SH-SY5Y (cell line): ENCODE measurements around the gene TBC1D10A.

Source experiments
- GATA2 ChIP-seq: IDR thresholded peaks from 2 replicates; pipeline ENCODE4 v1.6.1; 2011; ENCODE audit warnings: mild to moderate bottlenecking, low read depth, low read length
- GATA3 ChIP-seq: IDR thresholded peaks from 2 replicates; pipeline ENCODE4 v1.6.1; 2011; ENCODE audit warnings: low read depth, mild to moderate bottlenecking, low read length, moderate library complexity

TBC1D10A gene

DNA sequence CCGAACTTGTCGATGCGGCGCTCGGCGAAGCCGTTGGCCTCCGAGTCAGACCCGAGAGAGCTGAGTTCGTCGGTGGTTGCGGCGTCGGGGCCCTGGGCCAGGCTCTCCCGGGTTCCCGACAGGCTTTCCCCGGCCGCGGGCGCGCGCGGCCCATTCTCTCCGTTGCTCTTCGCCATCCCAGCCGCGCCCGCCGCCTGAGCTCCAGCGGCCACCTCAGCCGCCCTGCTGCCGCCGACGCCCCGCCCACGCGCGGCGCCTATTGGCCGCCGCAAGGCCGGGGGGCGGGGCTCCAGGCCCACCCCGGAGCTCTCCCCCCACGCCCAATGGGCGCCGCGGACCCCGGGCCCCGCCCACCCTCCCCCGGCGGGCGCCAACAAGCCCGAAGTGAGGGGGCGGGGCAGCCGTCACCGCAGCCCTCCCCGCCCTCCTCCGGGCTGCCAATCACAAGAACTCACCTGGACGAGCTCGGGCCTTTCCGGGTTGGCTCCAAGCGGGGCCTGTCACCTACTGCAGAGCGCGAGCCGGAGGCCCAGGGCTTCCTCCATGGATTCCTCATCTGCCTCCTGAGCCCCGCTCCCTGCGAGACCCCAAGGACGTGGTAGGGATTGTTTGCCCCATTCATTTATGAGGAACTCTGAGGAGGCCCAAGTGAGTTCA lies at the start of gene TBC1D10A:
TSS of gene TBC1D10A (minus strand) at position 236 of the 657 bp plus-strand sequence. CDS start at position 176, 60 bp downstream.
- TF ChIP-seq GATA3 (no peak), GATA2 (no peak)

DNA sequence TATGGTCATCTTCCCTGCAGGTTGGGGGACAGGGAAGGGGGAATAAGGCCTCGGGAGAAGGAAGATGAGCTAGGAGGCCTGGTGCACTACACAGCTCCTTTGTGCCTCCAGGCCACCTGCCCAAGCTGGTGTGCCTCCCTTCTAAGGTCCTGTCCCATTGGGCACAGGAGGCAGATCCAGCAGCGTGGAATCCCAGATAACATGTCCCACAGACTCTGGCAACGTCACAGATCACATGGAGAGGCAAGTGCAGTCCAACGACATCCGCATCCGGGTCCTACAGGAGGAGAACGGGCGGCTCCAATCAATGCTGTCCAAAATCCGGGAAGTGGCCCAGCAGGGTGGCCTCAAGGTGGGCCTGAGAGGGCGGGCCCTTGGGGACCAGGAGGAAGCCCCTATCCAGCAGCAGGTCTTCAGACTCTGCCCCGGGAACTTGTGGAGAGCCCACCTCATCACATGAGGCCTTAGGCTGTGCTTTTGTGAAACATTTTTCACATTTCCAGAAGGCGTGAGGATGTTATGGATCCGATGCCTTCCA lies 48.6 kb upstream of the TBC1D10A start:
- TF ChIP-seq GATA3 (no peak), GATA2 (no peak)

GRCh38 chr22:30373331-30374325 lies 46.9 kb upstream of the TBC1D10A start:
- TF ChIP-seq GATA3 (no peak), GATA2 (no peak)

GRCh38 chr22:30372915-30373314 lies 46.2 kb upstream of the TBC1D10A start:
- TF ChIP-seq GATA2, result no peak
- TF ChIP-seq GATA3, result no peak

DNA sequence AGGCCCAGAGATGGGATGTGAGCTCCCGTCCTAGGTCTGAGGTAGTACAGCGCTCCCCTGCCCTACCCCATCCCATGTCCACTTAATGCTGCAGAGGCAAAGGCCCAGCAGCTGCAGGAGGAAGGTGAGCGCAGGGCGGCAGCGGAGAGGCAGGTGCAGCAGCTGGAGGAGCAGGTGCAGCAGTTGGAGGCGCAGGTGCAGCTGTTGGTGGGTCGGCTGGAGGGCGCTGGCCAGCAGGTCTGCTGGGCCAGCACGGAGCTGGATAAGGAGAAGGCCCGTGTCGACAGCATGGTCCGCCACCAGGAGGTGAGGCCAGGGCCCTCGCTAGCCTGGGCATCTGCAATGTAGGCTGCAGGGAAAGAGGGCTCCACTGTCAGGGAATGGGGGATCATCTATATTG lies 45.2 kb upstream of the TBC1D10A start:
- no peak for TF ChIP-seq GATA2
- TF ChIP-seq GATA3, result no peak

DNA sequence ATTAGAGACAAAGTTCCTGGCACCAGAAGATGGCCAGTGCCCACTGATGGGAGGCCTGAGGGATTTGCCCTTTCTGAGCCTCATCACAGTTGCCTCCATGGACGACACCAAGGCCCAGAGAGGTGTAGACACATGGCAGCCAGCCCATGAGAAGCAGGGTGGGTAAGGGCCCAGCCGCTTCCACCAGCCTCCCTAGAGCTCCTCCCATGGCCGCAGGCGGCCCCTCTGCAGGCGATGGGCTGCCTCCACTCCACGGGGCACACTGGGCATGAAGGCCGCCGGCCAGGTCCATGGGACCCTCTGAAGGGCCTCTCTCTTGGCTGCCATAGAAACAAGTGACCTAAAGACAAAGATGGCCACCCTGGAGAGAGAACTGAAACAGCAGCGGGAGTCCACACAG lies 44.6 kb upstream of the TBC1D10A start:
- no peak for TF ChIP-seq GATA2
- no peak for TF ChIP-seq GATA3

DNA sequence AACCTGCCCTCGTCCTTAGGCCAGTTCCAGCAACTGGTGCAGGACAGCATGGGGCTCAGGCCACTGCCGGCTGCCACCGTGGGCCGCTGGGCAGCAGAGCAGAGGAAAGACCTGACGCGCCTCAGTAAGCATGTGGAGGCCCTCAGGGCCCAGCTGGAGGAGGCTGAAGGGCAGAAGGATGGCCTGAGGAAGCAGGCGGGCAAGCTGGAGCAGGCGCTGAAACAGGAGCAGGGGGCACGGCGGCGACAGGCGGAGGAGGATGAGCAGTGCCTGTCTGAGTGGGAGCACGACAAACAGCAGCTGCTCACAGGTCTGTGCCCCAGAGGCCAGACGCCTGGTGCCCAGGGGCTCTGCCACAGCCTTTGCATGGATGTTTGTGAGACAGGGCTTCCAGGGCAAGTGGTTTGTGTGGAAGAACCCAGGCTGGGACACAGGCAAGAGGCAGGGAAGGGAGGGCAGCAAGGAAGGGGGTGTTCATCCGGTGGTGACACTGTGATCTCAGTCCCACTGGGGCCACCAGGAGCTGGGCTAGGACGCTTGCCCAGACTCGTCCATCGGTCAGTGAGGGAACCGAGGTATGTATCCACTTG lies 44.0 kb upstream of the TBC1D10A start:
- no peak for TF ChIP-seq GATA2
- TF ChIP-seq GATA3, result no peak

DNA sequence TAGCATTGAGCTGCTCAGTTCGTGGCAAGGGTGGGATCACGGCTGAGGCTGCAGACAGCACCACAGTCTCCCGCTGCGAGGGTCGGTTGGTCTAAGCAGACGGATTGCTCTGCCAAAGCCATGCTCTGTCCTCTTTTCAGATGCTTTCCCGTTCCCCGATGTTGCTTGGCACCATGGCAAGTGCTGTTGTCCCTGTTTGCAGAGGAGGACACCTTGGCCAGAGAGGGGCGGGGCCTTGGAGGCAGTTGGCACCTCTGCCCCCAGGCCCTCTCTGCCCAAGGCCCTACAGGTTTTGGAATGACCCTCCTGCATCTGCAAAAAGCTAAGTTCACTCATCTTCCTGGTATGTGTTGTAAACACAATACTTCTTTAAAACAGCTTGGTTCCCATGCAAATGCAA lies 41.7 kb upstream of the TBC1D10A start:
- TF ChIP-seq GATA2, result no peak
- TF ChIP-seq GATA3, result no peak

- no peak for TF ChIP-seq GATA3
- TF ChIP-seq GATA2, result no peak
Observed at GRCh38 chr22:30365891-30366290, 39.1 kb upstream of the TBC1D10A start.

DNA sequence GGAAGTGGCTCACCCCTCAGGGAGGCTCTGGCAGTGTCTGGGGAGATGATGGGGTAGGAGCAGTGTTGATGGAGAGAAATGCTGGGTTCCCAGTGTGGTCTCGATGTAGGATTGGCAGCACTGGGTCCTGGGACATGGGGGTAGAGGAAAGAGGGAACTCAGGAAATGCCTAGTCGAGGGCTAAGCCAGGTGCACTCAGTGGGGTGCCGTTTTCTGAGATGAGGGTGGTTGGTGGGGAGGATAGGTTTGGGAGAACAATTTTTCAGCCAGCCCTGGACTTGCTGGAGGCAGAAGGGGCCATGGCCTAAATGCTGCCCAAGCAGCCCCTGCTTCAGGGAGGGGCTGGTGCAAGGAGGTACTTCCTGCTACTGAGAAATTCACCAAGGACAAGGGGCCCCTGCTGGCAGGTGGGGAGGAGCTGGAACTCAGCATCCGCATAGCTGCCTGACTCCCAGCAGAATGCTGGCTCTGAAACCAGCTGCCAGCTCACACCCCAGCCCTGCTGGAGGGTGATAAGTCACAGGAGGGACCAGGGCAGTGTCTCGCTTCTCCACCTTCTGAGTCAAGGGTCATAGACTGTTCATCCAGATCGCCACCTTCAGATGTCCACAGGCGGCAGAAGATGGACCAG lies 36.0 kb upstream of the TBC1D10A start:
- TF ChIP-seq GATA2 (no peak), GATA3 (no peak)

- TF ChIP-seq GATA3, result no peak
- TF ChIP-seq GATA2, result no peak
Observed at GRCh38 chr22:30361916-30362650, 35.3 kb upstream of the TBC1D10A start.

GRCh38 chr22:30358541-30358940 lies 31.8 kb upstream of the TBC1D10A start:
- TF ChIP-seq GATA2 (no peak), GATA3 (no peak)

DNA sequence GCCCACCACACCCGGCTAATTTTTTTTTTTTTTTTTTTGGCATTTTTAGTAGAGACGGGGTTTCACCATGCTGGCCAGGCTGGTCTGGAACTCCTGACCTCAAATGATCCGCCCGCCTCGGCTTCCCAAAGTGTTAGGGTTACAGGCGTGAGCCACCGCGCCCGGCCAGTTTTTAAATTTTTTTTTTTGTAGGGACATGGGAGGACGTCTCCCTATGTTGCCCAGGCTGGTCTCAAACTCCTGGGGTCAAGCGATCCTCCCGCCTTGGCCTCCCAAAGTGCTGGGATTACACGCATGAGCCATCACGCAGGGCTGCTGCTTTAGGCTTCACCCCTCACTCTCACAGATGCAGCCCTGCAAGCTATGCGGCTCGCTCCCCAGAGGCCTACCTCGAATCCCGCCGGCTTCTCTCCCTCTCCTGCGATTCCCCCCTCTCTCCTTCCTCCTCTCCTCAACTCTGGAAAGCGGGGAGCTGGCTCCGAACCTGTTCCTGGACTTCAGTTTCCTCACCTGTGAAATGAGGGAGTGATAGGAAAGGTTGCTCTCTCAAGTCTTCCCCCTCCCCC lies 31.0 kb upstream of the TBC1D10A start:
- TF ChIP-seq GATA3 (no peak), GATA2 (no peak)
